ENCODE measurements around the gene TNKS1BP1.

The TNKS1BP1 gene

GRCh38 chr11:57308426-57309060 is 16.2 kb downstream of the TNKS1BP1 start:
- Histone ChIP-seq H3K27ac (no peak overlapping the region), H3K9ac (no peak overlapping the region), H4K20me1 (peaks cover 27% of the 10 kb centered on the region), H3K9me3 (no peaks in the 10 kb centered on the region), H3K4me1 (peaks cover 47% of the 10 kb centered on the region), H3K36me3 (peaks cover 41% of the 10 kb centered on the region), H3K4me2 (no peak overlapping the region), H3K4me3 (no peak overlapping the region), H3K27me3 (no peaks in the 10 kb centered on the region)
- no peak for TF ChIP-seq Cebpa-rat (IDR thresholded peaks at IDR 0.05)

GRCh38 chr11:57307666-57308270 is 17.0 kb downstream of the TNKS1BP1 start:
- H3K9me3 ChIP-seq = no peaks in the 10 kb centered on the region
- no peak overlapping the region for H3K4me3 ChIP-seq
- H3K4me2 ChIP-seq = peak overlapping the region; percentile 88
- H3K36me3 ChIP-seq = peaks cover 41% of the 10 kb centered on the region
- peaks cover 47% of the 10 kb centered on the region for H3K4me1 ChIP-seq
- peaks cover 24% of the 10 kb centered on the region for H4K20me1 ChIP-seq
- H3K27me3 ChIP-seq = no peaks in the 10 kb centered on the region
- no peak for TF ChIP-seq Cebpa-rat (IDR thresholded peaks at IDR 0.05)
- H3K9ac ChIP-seq = no peak overlapping the region
- 0 out of 2 replicates have a peak overlapping the region, but pooled peaks have one; percentile 51 for H3K27ac ChIP-seq

- Histone ChIP-seq H3K4me1 (peaks cover 41% of the 10 kb centered on the region), H3K27me3 (no peaks in the 10 kb centered on the region), H3K27ac (peak overlapping the region; percentile 51; the same call in 1 of the 2 replicates), H3K9ac (peak overlapping the region; percentile 38; the same call in 1 of the 2 replicates), H4K20me1 (peaks cover 17% of the 10 kb centered on the region), H3K9me3 (no peaks in the 10 kb centered on the region), H3K4me2 (peak overlapping the region; percentile 88), H3K36me3 (peaks cover 42% of the 10 kb centered on the region), H3K4me3 (no peak overlapping the region)
- no peak for TF ChIP-seq Cebpa-rat (IDR thresholded peaks at IDR 0.05)
Observed at GRCh38 chr11:57306940-57307565, 17.7 kb downstream of the TNKS1BP1 start.

GRCh38 chr11:57306161-57306876 is 18.4 kb downstream of the TNKS1BP1 start:
- Histone ChIP-seq H3K4me1 (peaks cover 34% of the 10 kb centered on the region), H3K9ac (no peak overlapping the region), H3K27me3 (no peaks in the 10 kb centered on the region), H3K4me2 (peak overlapping the region; percentile 42), H3K36me3 (peaks cover 50% of the 10 kb centered on the region), H3K27ac (no peak overlapping the region), H4K20me1 (peaks cover 12% of the 10 kb centered on the region), H3K4me3 (no peak overlapping the region), H3K9me3 (no peaks in the 10 kb centered on the region)
- no peak for TF ChIP-seq Cebpa-rat (IDR thresholded peaks at IDR 0.05)

DNA sequence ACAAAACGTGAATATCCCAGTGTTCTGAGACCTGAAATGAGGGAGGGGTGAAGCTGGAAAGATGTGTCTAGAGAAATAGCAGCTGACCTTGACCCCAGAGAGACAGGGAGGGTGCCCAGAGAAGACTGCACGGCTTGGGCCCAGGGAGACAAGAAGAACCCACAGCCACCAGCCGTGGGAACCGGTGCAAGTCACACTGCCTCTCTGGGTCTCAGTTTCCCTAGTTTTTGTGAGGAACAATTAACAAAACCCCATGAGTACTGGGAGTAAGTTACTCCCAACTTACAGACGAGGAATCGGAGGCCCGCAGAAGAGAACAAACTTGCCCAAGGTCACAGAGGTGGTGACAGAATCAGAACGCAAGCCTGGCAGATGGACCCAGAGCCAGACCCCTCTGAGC is 19.2 kb downstream of the TNKS1BP1 start:
- TF ChIP-seq Cebpa-rat (IDR thresholded peaks at IDR 0.05) = no peak
- H3K36me3 ChIP-seq = peaks cover 56% of the 10 kb centered on the region
- H3K9ac ChIP-seq = no peak overlapping the region
- no peaks in the 10 kb centered on the region for H3K27me3 ChIP-seq
- no peak overlapping the region for H3K27ac ChIP-seq
- H3K4me1 ChIP-seq = peaks cover 26% of the 10 kb centered on the region
- H3K4me3 ChIP-seq = no peak overlapping the region
- peaks cover 4% of the 10 kb centered on the region for H4K20me1 ChIP-seq
- 0 out of 2 replicates have a peak overlapping the region, but pooled peaks have one; percentile 42 for H3K4me2 ChIP-seq
- peaks cover 1% of the 10 kb centered on the region; the same call in 1 of the 2 replicates for H3K9me3 ChIP-seq

- H3K36me3 ChIP-seq = peaks cover 56% of the 10 kb centered on the region
- peaks cover 24% of the 10 kb centered on the region for H3K4me1 ChIP-seq
- H3K4me2 ChIP-seq = no peak overlapping the region
Observed at GRCh38 chr11:57303990-57304579, 20.7 kb downstream of the TNKS1BP1 start.

GRCh38 chr11:57303280-57303989 is 21.3 kb downstream of the TNKS1BP1 start:
- no peak overlapping the region for H3K9ac ChIP-seq
- no peaks in the 10 kb centered on the region for H3K27me3 ChIP-seq
- H3K4me3 ChIP-seq = no peak overlapping the region
- peaks cover 24% of the 10 kb centered on the region for H3K4me1 ChIP-seq
- H4K20me1 ChIP-seq = no peaks in the 10 kb centered on the region
- H3K27ac ChIP-seq = no peak overlapping the region
- no peak for TF ChIP-seq Cebpa-rat (IDR thresholded peaks at IDR 0.05)
- H3K9me3 ChIP-seq = peaks cover 21% of the 10 kb centered on the region
- no peak overlapping the region for H3K4me2 ChIP-seq
- peaks cover 56% of the 10 kb centered on the region for H3K36me3 ChIP-seq

More at GRCh38 chr11:57303990-57304579, 20.7 kb downstream of the TNKS1BP1 start:
- no peak for TF ChIP-seq Cebpa-rat (IDR thresholded peaks at IDR 0.05)
- Histone ChIP-seq H3K9ac (no peak overlapping the region), H3K27me3 (no peaks in the 10 kb centered on the region), H3K4me3 (no peak overlapping the region), H4K20me1 (no peaks in the 10 kb centered on the region), H3K27ac (no peak overlapping the region), H3K9me3 (peaks cover 16% of the 10 kb centered on the region)

DNA sequence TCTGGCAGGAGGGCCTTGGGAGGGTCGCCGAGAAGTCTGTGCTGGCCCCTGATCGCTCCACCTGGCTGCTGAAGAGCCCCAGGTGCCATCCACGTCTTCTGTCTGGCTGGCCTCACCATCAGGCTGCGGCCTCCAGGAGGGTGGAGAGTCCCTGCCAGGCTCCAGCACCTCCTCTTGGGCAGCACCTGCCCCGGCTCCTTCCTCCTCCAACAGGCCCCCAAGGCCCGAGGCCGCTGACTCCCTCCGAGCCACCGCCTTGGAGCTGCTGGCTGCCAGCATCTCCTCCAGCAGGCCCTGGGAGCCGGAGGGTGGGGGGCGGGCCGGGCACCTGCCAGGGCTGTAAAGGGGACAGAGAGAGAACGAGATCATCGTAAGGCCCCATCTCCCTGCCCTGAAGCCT is 22.3 kb downstream of the TNKS1BP1 start:
- Histone ChIP-seq H3K9me3 (peaks cover 28% of the 10 kb centered on the region), H3K9ac (no peak overlapping the region), H4K20me1 (no peaks in the 10 kb centered on the region), H3K4me3 (no peak overlapping the region), H3K27me3 (no peaks in the 10 kb centered on the region), H3K4me2 (no peak overlapping the region), H3K36me3 (peaks cover 63% of the 10 kb centered on the region), H3K4me1 (peaks cover 19% of the 10 kb centered on the region), H3K27ac (no peak overlapping the region)
- TF ChIP-seq Cebpa-rat (IDR thresholded peaks at IDR 0.05) = no peak
